HL-60/S4 treated with phorbol 12-myristate 13-acetate at 8.2 ng/mL for 4 days and 3 days (cell line): Measurements from ENCODE around the gene UTP4.

Source experiments
- in situ Hi-C: fragments of 300-500 bp; cut with MboI; formaldehyde crosslinking; loops from 2 replicates; pipeline ENCODE4 v1.15.0; 2022; ENCODE audit warnings: low sequenced_read_pairs

UTP4 gene

GRCh38 chr16:69201291-69201690, 68.8 kb downstream of the UTP4 start:
- in situ Hi-C loops, result no loop called here

GRCh38 chr16:69201787-69202186, 69.3 kb downstream of the UTP4 start:
- in situ Hi-C loops, result no loop called here

- in situ Hi-C loops, result no loop called here
Measured at GRCh38 chr16:69204172-69204571, 71.7 kb downstream of the UTP4 start.

GRCh38 chr16:69209735-69210134, 77.3 kb downstream of the UTP4 start:
- in situ Hi-C loops, result no loop called here

- in situ Hi-C loops, result no loop called here
Measured at GRCh38 chr16:69217433-69217832, 85.0 kb downstream of the UTP4 start.
